ENCODE results near the gene TMEM255B. TPM values are rescaled to one million over a fixed set of nuclear protein-coding genes. Genes with fewer than 3 reads are reported as not detected.

TMEM255B gene
- polyA plus RNA-seq, 3 donors = 5.1 to 7.5 (median 5.9) TPM

GRCh38 chr13:113781571-113781970, 22.5 kb downstream of the TMEM255B start:
- Mint-ChIP-seq H3K27me3 (ENCODE audit: low read depth in 3 of 3) (peaks cover 12 to 15% (median 13%) of the 10 kb centered on the region in 3 donors), H3K4me3 (no peak overlapping the region), H3K4me1 (peaks cover 4% of the 10 kb centered on the region), H3K9me3 (peaks cover 0 to 14% (median 6%) of the 10 kb centered on the region in 7 donors), H3K27ac (no peak overlapping the region), H3K36me3 (no peaks in the 10 kb centered on the region)
- Histone ChIP-seq H3K27me3 (ENCODE audit: control insufficient read depth in 2 of 2, insufficient read depth in 2 of 2, low read length in 2 of 2) (no peaks in the 10 kb centered on the region), H3K9ac (ENCODE audit: insufficient read depth, low read length, poor library complexity, severe bottlenecking) (no peak overlapping the region), H3K79me2 (ENCODE audit: insufficient read depth, low read length) (no peaks in the 10 kb centered on the region), H3K4me3 (replicated peaks in 1 of 3; ENCODE audit: low read depth in 2 of 3, low read length in 3 of 3) (no peak overlapping the region), H3K36me3 (replicated peaks in 1 of 2; ENCODE audit: control insufficient read depth in 1 of 2, insufficient read depth in 2 of 2, low read length in 2 of 2) (no peaks in the 10 kb centered on the region), H4K20me1 (ENCODE audit: insufficient read depth, low read length) (no peaks in the 10 kb centered on the region), H3K9me3 (replicated peaks in 1 of 2; ENCODE audit: control insufficient read depth in 1 of 2, insufficient read depth in 1 of 2, low read length in 2 of 2) (peaks cover 0 to 5% of the 10 kb centered on the region in 2 donors), H3K27ac (ENCODE audit: low read depth in 1 of 2, low read length in 2 of 2) (no peak overlapping the region), H3K4me1 (ENCODE audit: control insufficient read depth in 1 of 2, insufficient read depth in 2 of 2, low read length in 2 of 2) (no peaks in the 10 kb centered on the region), H3K4me2 (replicated peaks; ENCODE audit: extremely low read depth, low read length, poor library complexity, severe bottlenecking) (no peak overlapping the region), H2AFZ (ENCODE audit: insufficient read depth, low read depth, low read length, poor library complexity, severe bottlenecking) (no peak overlapping the region)
- no peak for DNase-seq
- no CpG with 5 or more reads among the region's 2 CpGs for WGBS (ENCODE audit: insufficient coverage)
- intact Hi-C loops (cut with micrococcal nuclease) = no loop called here
- TF ChIP-seq CTCF (IDR thresholded peaks at IDR 0.05) = no peak

GRCh38 chr13:113782472-113782871, 23.4 kb downstream of the TMEM255B start:
- H3K4me1 ChIP-seq (ENCODE audit: control insufficient read depth in 1 of 2, insufficient read depth in 2 of 2, low read length in 2 of 2) = no peaks in the 10 kb centered on the region
- H3K36me3 ChIP-seq (replicated peaks in 1 of 2; ENCODE audit: control insufficient read depth in 1 of 2, insufficient read depth in 2 of 2, low read length in 2 of 2) = no peaks in the 10 kb centered on the region
- no peak for DNase-seq
- H3K27me3 ChIP-seq (ENCODE audit: control insufficient read depth in 2 of 2, insufficient read depth in 2 of 2, low read length in 2 of 2) = no peaks in the 10 kb centered on the region
- TF ChIP-seq CTCF (IDR thresholded peaks at IDR 0.05) = no peak
- H3K27ac ChIP-seq (ENCODE audit: low read depth in 1 of 2, low read length in 2 of 2) = no peak overlapping the region
- 82% methylated on average over 10 of the region's 14 CpGs for WGBS (ENCODE audit: insufficient coverage)
- H3K27me3 Mint-ChIP-seq (ENCODE audit: low read depth in 3 of 3) = peaks cover 11 to 12% (median 11%) of the 10 kb centered on the region in 3 donors
- H3K9ac ChIP-seq (ENCODE audit: insufficient read depth, low read length, poor library complexity, severe bottlenecking) = no peak overlapping the region
- no peak overlapping the region for H2AFZ ChIP-seq (ENCODE audit: insufficient read depth, low read depth, low read length, poor library complexity, severe bottlenecking)
- H3K27ac Mint-ChIP-seq = no peak overlapping the region
- no peak overlapping the region for H3K4me2 ChIP-seq (replicated peaks; ENCODE audit: extremely low read depth, low read length, poor library complexity, severe bottlenecking)
- peaks cover 0 to 3% of the 10 kb centered on the region in 2 donors for H3K9me3 ChIP-seq (replicated peaks in 1 of 2; ENCODE audit: control insufficient read depth in 1 of 2, insufficient read depth in 1 of 2, low read length in 2 of 2)
- peaks cover 0 to 10% (median 6%) of the 10 kb centered on the region in 7 donors for H3K9me3 Mint-ChIP-seq
- peaks cover 4% of the 10 kb centered on the region for H3K4me1 Mint-ChIP-seq
- no peaks in the 10 kb centered on the region for H3K36me3 Mint-ChIP-seq
- no peaks in the 10 kb centered on the region for H4K20me1 ChIP-seq (ENCODE audit: insufficient read depth, low read length)
- H3K4me3 Mint-ChIP-seq = no peak overlapping the region
- intact Hi-C loops (cut with micrococcal nuclease) = no loop called here
- H3K4me3 ChIP-seq (replicated peaks in 1 of 3; ENCODE audit: low read depth in 2 of 3, low read length in 3 of 3) = no peak overlapping the region
- H3K79me2 ChIP-seq (ENCODE audit: insufficient read depth, low read length) = no peaks in the 10 kb centered on the region

Measured in CD14-positive monocyte (primary cell).